Mononuclear cell (primary cell): ENCODE measurements around the gene HSPA12A. TPM values are rescaled to one million over a fixed set of nuclear protein-coding genes. Genes with fewer than 3 reads are reported as not detected.

ENCODE experiments used
- H3K27me3 ChIP-seq: 2 replicates; pipeline ENCODE4 v1.6.0; 2011; ENCODE audit warnings: low read length, control low read depth; ENCODE audit not compliant: insufficient read depth
- H3K4me1 ChIP-seq: 2 replicates; pipeline ENCODE4 v1.5.1; 2011; ENCODE audit warnings: mild to moderate bottlenecking, low read length, control low read depth; ENCODE audit not compliant: insufficient read depth
- H3K4me3 ChIP-seq: 2 replicates; pipeline ENCODE4 v1.5.1; 2011; ENCODE audit warnings: mild to moderate bottlenecking, low read length, moderate library complexity
- H3K9me3 ChIP-seq: 2 replicates; pipeline ENCODE4 v1.5.1; 2011; ENCODE audit warnings: low read depth, mild to moderate bottlenecking, control low read depth, low read length
- total RNA-seq: library from RNA; depleted of rRNA; stranded (reverse); fragments of >200 nt; gene quantifications from one replicate; pipeline ENCODE4 v1.2.3, GENCODE V29; 2012

HSPA12A gene
- total RNA-seq, 1 donor: under 0.01 TPM

DNA sequence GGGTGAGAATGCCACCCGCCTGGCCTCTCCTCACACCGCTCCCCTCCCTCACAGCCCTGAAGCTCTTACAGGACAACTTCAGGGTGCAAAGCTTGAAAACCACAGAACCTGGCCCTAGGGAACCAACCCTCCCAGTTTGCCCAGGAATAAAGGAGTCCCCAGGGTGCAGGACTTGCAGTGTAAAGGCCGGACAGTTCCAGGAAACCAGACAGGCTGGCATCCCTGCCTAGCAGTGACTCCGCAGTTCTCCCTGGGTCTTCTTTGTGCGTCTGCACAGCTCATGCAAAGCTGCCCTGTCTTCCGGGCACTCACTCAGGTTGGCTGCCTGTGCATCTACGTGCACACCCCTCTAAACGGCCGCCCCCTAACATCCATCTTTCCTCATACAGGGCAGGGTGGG is 36.1 kb downstream of the HSPA12A start:
- no peak overlapping the region for H3K4me3 ChIP-seq
- no peaks in the 10 kb centered on the region for H3K27me3 ChIP-seq
- no peaks in the 10 kb centered on the region for H3K4me1 ChIP-seq
- H3K9me3 ChIP-seq: no peaks in the 10 kb centered on the region

DNA sequence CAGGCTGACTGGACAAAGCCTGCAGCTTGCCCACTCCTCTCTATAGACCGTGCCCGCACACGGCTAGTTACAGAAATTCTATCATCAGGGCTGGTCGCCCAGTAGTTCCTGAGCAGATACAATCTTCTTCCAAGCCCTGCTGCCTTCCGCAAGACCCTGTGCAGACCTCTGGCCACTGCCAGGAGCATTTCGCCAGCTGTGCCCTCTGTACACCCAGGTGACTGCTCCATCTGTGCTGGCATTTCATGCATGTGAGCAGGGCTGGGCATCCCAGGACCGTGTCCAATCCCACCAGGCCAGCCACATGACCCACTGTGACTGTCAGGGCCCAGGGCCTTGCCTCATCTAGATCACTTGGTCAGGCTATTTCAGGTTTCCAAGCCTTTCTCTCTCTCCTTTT is 36.9 kb downstream of the HSPA12A start:
- Histone ChIP-seq H3K4me1 (no peaks in the 10 kb centered on the region), H3K9me3 (no peaks in the 10 kb centered on the region), H3K4me3 (no peak overlapping the region), H3K27me3 (no peaks in the 10 kb centered on the region)

DNA sequence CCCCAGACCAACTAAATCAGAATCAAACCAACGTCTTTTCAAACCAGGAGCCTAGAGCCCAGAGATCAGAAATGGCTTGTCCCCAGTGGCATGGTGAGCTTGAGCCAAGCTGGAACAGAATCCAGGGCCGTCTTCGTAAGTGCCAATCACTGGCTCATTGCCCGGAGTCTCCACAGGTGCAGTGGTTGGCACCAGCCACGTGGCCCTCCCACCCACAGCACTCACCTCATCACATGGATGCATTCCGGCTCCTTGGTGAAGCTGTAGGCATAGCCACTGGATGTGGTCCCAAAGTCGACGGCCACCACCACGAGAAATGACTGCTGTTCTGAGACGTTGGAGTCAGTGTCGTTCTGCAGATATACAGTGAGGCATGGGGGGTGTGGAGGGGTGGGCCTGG is 37.4 kb downstream of the HSPA12A start:
- no peak overlapping the region for H3K4me3 ChIP-seq
- H3K4me1 ChIP-seq: no peaks in the 10 kb centered on the region
- H3K27me3 ChIP-seq: no peaks in the 10 kb centered on the region
- H3K9me3 ChIP-seq: no peaks in the 10 kb centered on the region

DNA sequence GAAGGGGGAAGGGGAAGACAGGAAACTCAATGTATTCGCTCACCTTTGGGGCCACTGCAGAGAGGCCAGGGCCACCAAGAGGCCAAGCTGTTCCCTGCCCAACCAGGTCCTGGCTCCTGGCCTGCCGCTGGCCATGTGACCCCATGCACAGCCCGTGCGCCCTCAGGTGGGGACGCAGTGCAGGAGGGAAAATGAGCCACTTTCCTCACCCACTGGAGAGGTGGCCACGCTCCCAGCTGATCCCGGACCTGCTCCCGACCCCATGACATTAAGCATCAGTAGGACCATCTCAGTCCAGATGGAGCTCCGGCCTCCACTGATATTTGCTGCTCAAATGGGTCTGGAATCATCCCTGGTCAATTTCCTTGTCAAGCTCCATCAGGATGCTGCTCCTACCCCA is 40.2 kb downstream of the HSPA12A start:
- H3K4me3 ChIP-seq: no peak overlapping the region
- H3K27me3 ChIP-seq: no peaks in the 10 kb centered on the region
- H3K4me1 ChIP-seq: no peaks in the 10 kb centered on the region
- H3K9me3 ChIP-seq: no peaks in the 10 kb centered on the region

DNA sequence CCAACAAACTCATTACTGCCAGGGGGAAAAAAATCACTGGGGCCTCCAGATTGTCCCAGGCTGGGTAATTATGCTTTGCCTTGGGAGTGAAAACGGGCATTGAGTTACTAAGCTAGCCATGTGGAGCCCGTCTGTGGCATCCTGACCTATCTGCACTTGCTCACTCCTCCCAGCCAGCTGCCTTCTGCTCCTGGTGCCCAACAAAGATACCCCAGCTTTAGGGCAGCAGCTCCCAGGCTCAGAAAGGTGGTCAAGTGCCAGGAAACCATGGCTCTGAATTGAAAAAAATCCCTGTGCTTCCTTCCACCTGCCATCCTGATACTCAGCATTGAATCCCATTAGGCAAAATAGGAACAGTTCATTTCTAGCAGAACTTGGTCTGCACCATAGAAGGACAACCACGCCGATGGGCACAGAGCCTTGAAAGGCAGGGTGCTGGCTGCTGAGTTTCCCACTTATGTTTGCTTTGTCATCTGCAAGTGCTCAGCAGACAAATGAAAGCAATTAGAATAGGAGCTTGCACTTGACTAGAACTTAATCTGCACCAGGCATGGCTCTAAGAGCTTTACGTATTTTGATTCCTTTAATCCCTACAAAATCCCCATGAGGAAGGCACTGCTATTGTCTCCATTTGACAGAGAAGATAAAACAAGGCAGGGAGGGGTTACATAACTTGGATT is 42.8 kb downstream of the HSPA12A start:
- no peaks in the 10 kb centered on the region for H3K27me3 ChIP-seq
- no peaks in the 10 kb centered on the region for H3K9me3 ChIP-seq
- H3K4me1 ChIP-seq: no peaks in the 10 kb centered on the region
- no peak overlapping the region for H3K4me3 ChIP-seq

DNA sequence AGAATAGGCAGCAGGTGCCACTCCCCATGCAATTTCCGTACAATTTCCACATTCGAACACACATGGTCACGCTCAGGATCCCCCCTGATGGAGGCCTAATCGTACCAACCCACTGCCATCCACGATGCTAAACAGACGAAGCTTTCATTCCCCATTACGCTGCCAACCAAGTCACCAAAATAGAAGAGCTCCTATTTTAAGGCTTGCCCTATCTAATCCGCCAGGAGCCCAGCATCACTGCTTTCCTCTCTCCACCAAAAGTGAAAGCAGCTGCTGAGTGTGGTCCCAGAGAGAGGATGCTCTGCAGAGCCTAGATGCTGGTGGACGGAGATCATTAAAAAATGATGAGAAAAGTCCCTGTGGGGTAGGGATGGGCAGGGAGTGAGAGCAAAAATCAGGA is 43.3 kb downstream of the HSPA12A start:
- H3K27me3 ChIP-seq: no peaks in the 10 kb centered on the region
- H3K9me3 ChIP-seq: no peaks in the 10 kb centered on the region
- H3K4me1 ChIP-seq: no peaks in the 10 kb centered on the region
- H3K4me3 ChIP-seq: no peak overlapping the region

DNA sequence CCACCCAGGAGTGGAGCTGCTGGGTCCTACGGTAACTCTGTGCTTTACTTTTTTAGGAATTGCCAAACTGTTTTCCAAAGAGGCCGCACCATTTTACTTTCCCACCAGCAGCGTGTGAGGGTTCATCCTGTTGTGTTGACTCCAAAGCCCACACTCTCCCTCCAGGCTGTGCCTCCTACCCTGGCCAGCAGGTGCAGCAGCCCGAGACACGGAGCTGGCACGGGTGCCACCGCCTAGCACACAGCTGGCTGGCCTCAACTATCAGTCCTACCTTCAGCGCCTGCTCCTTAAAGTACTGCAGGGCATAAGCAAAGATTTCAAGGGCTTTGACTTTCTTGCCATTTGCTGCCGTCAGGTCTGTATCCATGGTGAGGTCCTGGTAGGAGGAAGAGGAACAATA is 44.0 kb downstream of the HSPA12A start:
- no peaks in the 10 kb centered on the region for H3K27me3 ChIP-seq
- H3K4me3 ChIP-seq: no peak overlapping the region
- no peaks in the 10 kb centered on the region for H3K9me3 ChIP-seq
- H3K4me1 ChIP-seq: no peaks in the 10 kb centered on the region

DNA sequence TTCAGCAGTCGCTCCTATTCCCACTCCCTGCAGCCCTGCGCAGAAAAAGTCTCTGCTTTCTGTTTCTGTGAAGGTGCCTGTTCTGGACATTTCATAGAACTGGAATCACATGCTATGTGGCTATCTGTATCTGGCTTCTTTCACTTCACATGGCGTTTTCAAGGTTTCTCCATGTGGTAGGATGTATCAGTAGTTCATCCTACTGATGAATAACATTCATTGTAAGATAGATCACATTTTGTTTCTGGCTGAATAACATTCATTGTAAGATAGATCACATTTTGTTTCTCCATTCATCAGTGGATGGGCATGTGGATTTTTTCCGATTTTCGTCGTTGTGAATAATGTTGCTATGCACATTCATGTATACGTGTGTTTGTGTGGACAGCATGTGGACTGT is 44.5 kb downstream of the HSPA12A start:
- H3K9me3 ChIP-seq: no peaks in the 10 kb centered on the region
- H3K4me1 ChIP-seq: no peaks in the 10 kb centered on the region
- H3K4me3 ChIP-seq: no peak overlapping the region
- H3K27me3 ChIP-seq: no peaks in the 10 kb centered on the region

DNA sequence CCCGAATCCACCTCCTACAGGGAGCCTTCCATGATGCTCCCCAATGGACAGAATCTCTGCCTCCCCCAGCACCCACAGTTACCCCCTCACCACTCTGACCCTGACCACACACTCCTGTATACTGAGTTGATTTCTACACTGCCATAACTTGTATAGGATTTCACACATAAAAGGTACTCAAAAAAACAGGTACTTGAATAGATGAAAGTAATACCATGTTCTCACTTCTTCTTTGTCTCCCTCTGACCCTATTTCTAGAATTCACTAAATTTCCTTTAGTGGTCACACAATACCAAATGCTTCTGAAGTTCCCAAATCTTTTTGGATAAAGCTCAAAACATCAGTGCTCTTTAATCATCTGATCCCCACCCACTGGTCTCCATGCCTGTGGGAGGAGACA is 45.4 kb downstream of the HSPA12A start:
- no peaks in the 10 kb centered on the region for H3K4me1 ChIP-seq
- no peaks in the 10 kb centered on the region for H3K9me3 ChIP-seq
- H3K4me3 ChIP-seq: no peak overlapping the region
- no peaks in the 10 kb centered on the region for H3K27me3 ChIP-seq

DNA sequence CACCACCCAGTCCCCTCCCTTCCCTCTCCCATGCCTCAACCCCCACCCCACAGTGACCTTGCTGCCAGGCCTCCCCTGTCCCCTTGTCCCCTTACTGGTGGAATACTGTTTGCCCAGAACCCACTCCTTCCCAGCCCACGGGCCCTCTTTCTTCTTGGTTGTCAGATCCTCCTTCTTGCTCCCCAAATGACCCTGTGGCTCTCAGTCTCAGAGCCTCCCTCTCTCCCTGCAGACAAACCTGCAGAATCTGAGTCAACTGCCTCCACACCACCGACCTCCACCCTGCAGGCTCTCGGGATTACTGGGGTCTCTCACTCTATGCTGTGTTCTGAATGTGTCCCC is 47.5 kb downstream of the HSPA12A start:
- H3K4me3 ChIP-seq: no peak overlapping the region
- no peaks in the 10 kb centered on the region for H3K4me1 ChIP-seq
- no peaks in the 10 kb centered on the region for H3K9me3 ChIP-seq

DNA sequence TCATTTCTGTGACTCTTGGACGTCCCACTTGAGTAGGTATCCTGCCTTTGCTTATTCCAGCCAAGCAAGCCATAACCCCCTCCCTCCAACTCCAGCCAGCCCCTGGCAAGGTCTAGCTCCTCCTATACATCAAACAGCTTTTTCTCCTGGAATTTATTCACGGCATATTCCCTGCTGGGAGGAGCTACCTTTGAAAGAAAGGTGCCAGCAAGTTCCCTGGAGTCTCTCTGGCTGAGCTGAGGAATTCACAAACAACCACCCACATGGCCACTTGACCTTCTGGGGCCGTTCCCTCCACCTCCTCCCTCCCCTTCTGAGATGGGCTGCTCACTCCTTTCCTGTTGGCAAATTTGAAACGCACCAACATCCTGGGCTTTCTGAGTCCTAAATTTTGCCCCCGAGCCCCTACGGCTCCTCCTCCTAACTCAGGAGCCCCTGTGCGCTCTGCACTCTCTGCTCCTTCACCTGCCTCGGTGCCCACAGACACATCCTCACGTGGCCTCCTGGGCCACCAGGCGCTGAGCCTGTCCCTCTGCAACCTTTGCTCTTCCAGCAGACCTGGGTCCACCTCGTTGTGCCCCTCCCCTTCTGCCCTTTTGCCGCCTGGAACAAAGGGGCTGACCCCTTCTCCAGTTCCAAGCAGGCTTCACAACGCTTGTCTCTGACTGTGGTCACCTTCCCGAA is 48.0 kb downstream of the HSPA12A start:
- no peak overlapping the region for H3K4me3 ChIP-seq
- H3K27me3 ChIP-seq: no peaks in the 10 kb centered on the region
- no peaks in the 10 kb centered on the region for H3K4me1 ChIP-seq
- H3K9me3 ChIP-seq: no peaks in the 10 kb centered on the region

More for the DNA sequence above, 47.5 kb downstream of the HSPA12A start:
- H3K27me3 ChIP-seq: no peaks in the 10 kb centered on the region

DNA sequence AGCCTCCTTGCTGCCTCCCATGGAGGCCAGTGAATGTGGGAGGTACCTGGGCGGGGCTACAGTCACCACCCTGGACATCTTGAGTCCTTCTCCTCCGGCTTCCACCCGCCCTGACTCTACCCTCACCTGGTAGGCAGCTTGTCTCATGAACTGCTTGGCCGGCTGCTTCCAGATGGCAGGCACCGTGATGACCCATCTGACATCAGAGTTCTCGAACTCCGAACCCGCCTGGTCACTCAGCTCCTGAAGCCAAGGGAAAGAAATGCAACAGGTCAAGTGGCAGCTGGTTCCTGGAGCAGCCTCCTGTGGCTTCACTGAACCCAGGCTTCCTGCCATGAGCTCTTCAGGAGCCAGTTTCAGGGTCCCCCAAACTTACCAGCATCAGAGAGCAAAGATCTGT is 50.1 kb downstream of the HSPA12A start:
- Histone ChIP-seq H3K27me3 (no peaks in the 10 kb centered on the region), H3K4me3 (no peak overlapping the region), H3K9me3 (no peaks in the 10 kb centered on the region), H3K4me1 (no peaks in the 10 kb centered on the region)

DNA sequence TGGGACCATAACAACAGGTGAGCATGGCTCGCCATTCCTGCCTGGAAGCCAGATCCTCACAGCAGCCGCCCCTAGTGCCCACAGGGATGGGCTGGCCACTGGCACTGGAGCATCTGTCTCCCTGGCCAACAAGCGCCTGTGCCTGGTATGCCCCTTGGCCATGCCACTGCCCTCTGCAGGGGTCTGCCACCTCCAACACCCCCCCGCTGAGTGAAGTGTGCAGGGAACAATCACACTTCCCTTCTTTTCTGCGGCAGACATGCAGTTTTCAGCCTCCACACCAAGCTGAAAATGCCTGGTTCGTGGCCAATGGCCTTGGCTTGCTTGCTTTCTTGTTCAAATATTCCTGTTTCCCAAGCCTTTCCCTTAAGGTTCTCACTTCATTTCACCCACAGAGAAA is 50.7 kb downstream of the HSPA12A start:
- no peaks in the 10 kb centered on the region for H3K4me1 ChIP-seq
- H3K27me3 ChIP-seq: no peaks in the 10 kb centered on the region
- H3K4me3 ChIP-seq: no peak overlapping the region
- H3K9me3 ChIP-seq: no peaks in the 10 kb centered on the region

DNA sequence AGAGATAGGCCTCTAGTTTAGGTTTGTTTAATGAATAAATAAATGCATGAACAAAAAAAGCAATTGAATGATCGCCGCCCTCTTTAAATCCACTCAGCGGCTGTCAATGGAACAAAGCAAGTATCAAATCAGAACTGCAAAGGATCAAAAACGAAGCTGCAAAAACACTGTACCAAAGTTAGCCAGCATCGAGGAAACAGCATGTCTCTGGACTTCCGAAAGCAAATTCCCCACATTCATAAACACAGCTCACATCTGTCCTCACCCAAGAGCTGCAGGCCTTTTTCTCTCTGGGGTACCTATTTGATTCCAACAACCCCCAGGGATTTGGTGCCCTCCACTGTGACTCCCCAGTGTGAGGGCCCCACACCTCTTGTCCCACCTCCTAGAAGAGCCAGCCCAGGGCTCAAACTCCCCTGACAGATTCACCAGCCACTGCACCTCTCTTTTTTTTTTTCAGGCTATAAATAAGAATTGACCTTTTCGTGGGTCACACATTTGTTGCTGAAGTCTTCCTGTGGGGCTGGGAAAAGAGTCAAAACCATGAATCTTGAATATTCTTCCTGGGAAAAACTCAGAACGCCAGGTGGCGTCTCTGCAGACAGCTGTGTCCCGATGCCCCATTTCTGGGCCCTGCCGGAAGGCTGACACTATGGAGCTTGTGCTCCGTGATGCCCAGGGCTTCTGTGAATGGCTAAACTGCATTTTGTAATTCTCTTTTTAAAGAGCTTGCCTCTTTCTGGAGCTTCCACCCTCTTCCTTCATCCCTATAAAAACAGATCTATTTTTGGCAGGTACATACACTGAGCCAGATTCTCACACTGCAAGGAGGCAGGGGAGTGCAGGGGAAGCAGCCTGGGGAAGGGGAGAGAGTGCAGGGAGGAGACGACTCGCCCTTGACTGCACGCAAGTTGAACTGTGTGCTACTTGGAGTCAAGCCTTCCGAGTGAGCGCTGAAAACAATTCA is 51.7 kb downstream of the HSPA12A start:
- H3K4me3 ChIP-seq: no peak overlapping the region

DNA sequence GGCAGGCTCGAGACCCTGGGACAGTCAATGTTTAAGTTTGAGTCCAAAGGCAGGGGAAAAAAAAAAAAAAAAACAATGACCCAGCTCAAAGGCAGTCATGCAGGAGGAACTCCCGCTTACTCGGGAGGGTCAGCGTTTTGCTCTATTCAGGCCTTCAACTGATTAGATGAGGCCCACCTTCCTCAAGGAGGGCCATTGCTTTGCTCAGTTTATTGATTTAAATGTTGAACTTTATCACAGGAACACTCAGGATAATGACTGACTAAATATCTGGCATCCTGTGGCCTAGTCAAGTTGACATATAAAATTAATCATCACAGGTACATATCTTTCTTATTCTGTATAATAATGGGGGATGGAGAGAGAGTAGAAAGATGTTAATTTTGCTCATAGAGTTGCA is 52.6 kb downstream of the HSPA12A start:
- Histone ChIP-seq H3K9me3 (no peaks in the 10 kb centered on the region), H3K27me3 (no peaks in the 10 kb centered on the region), H3K4me3 (no peak overlapping the region), H3K4me1 (no peaks in the 10 kb centered on the region)

More for the DNA sequence above, 51.7 kb downstream of the HSPA12A start:
- no peaks in the 10 kb centered on the region for H3K27me3 ChIP-seq
- H3K4me1 ChIP-seq: no peaks in the 10 kb centered on the region
- no peaks in the 10 kb centered on the region for H3K9me3 ChIP-seq
